HCT116 (cell line): ENCODE measurements around the gene KCNQ1OT1. TPM values are rescaled to one million over a fixed set of nuclear protein-coding genes. Genes with fewer than 3 reads are reported as not detected.

Experiments used
- ATAC-seq: fragments of 200-7000 bp; cut with Tn5 transposase; 2 replicates; pipeline ENCODE4 v1.9.1; 2020; ENCODE audit warnings: mild to moderate bottlenecking, moderate library complexity
- BruUV-seq: library from RNA; stranded (reverse); fragments of 400-500 nt; replicated peaks from 2 replicates; lab custom pipeline; 2021; lab: Mats Ljungman, UMichigan
- CTCF ChIA-PET: fragments of 300-600 bp; sonication (Branson Sonifier 250); formaldehyde crosslinking; loops from one replicate; lab custom pipeline; 2021; ENCODE audit warnings: antibody characterized with exemption; lab: Charles Lee
- POLR2A ChIA-PET: fragments of 300-600, 350-600 bp; sonication (Branson Sonifier 250); formaldehyde crosslinking; loops from one replicate; lab custom pipeline; 2021; ENCODE audit warnings: antibody characterized with exemption; lab: Charles Lee
- RAD21 ChIA-PET, 2 experiments: fragments of 300-600 bp; sonication (Branson Sonifier 250); formaldehyde crosslinking; loops; one replicate each; lab custom pipeline; 2023; ENCODE audit warnings: low total read pairs in 2 of 2; ENCODE audit not compliant: uncharacterized antibody in 2 of 2, unreplicated experiment in 2 of 2, low non-redundant PET in 1 of 2; lab: Charles Lee
- DNase-seq: peaks from one replicate; pipeline ENCODE4 v3.0.0-alpha.2; 2010; ENCODE audit warnings: low read depth, low spot score
- H2AFZ ChIP-seq: fragments of 200-600 bp; shearing (Covaris generic), sonication (generic); 2 replicates; pipeline ENCODE4 v1.6.1; 2017; ENCODE audit warnings: low read depth, mixed run types, mixed read lengths, antibody characterized with exemption, low read length; ENCODE audit not compliant: poor library complexity, severe bottlenecking
- H3K27ac ChIP-seq: 2 replicates; pipeline ENCODE4 v1.5.1; 2012; ENCODE audit warnings: low read depth, low read length
- H3K27me3 ChIP-seq: fragments of 200-600 bp; sonication (generic); 2 replicates; pipeline ENCODE4 v1.6.1; 2016; ENCODE audit warnings: mixed run types, low read length, mixed read lengths; ENCODE audit not compliant: insufficient read depth
- H3K36me3 ChIP-seq, 2 experiments: fragments of 200-500 bp in 1 of 2; fragments of 200-600 bp in 1 of 2; sonication (Bioruptor generic) in 1 of 2; sonication (generic) in 1 of 2; 2 replicates each; pipeline versions ENCODE4 v1.5.1 to v1.6.1; 2014 to 2016; ENCODE audit warnings: low read length in 2 of 2, inconsistent platforms in 1 of 2, mixed read lengths in 1 of 2, mixed run types in 1 of 2; ENCODE audit not compliant: insufficient read depth in 2 of 2, control insufficient read depth in 1 of 2
- H3K4me1 ChIP-seq, 2 experiments: fragments of 200-600 bp in 1 of 2; sonication (generic) in 1 of 2; 2 replicates each; pipeline versions ENCODE4 v1.5.1 to v1.6.1; 2012 to 2017; ENCODE audit warnings: low read length in 2 of 2, inconsistent platforms in 1 of 2, mild to moderate bottlenecking in 1 of 2, mixed read lengths in 1 of 2, mixed run types in 1 of 2, moderate library complexity in 1 of 2; ENCODE audit not compliant: insufficient read depth in 2 of 2, control insufficient read depth in 1 of 2
- H3K4me2 ChIP-seq: fragments of 200-600 bp; sonication (generic); 2 replicates; pipeline ENCODE4 v1.6.1; 2017; ENCODE audit warnings: mixed run types, low read length, mixed read lengths
- H3K4me3 ChIP-seq, 2 experiments: fragments of 200-600 bp in 1 of 2; sonication (generic) in 1 of 2; replicated peaks in 1 of 2; 2 replicates each; pipeline ENCODE4 v1.5.1; 2011 to 2016; ENCODE audit warnings: low read length in 2 of 2, control low read depth in 1 of 2, low read depth in 1 of 2, mild to moderate bottlenecking in 1 of 2, mixed read lengths in 1 of 2, mixed run types in 1 of 2
- H3K79me2 ChIP-seq: fragments of 200-600 bp; sonication (generic); 2 replicates; pipeline ENCODE4 v1.6.1; 2017; ENCODE audit warnings: mild to moderate bottlenecking, mixed run types, low read length, moderate library complexity, mixed read lengths; ENCODE audit not compliant: insufficient read depth
- H3K9ac ChIP-seq: fragments of 200-600 bp; sonication (generic); 2 replicates; pipeline ENCODE4 v1.6.1; 2016; ENCODE audit warnings: low read length, mixed read lengths
- H3K9me2 ChIP-seq: fragments of 200-600 bp; sonication (generic), shearing (Covaris generic); 2 replicates; pipeline ENCODE4 v1.6.1; 2017; ENCODE audit warnings: mixed run types, mild to moderate bottlenecking, moderate library complexity; ENCODE audit not compliant: insufficient read depth
- H3K9me3 ChIP-seq, 2 experiments: fragments of 200-500 bp in 1 of 2; fragments of 200-600 bp in 1 of 2; sonication (Bioruptor generic) in 1 of 2; sonication (generic) in 1 of 2; 2 replicates each; pipeline ENCODE4 v1.6.1; 2014 to 2017; ENCODE audit warnings: low read length in 2 of 2, mixed read lengths in 2 of 2, inconsistent platforms in 1 of 2, low read depth in 1 of 2, mild to moderate bottlenecking in 1 of 2, mixed run types in 1 of 2, moderate library complexity in 1 of 2; ENCODE audit not compliant: control insufficient read depth in 1 of 2, insufficient read depth in 1 of 2
- H4K20me1 ChIP-seq: fragments of 200-600 bp; sonication (generic), shearing (Covaris generic); 2 replicates; pipeline ENCODE4 v1.6.1; 2017; ENCODE audit warnings: mixed run types, mild to moderate bottlenecking, moderate library complexity; ENCODE audit not compliant: insufficient read depth
- ATF3 ChIP-seq: IDR thresholded peaks from 2 replicates; pipeline ENCODE4 v1.6.1; 2012
- CBX3 ChIP-seq: IDR thresholded peaks from 2 replicates; pipeline ENCODE4 v1.6.1; 2012; ENCODE audit warnings: low read depth
- CEBPB ChIP-seq: IDR thresholded peaks from 2 replicates; pipeline ENCODE4 v1.6.1; 2012; ENCODE audit warnings: low read depth
- CTCF ChIP-seq, 3 experiments: fragments of 200-600 bp in 1 of 3; sonication (generic) in 1 of 3; IDR thresholded peaks in 2 of 3; conservative IDR thresholded peaks in 1 of 3; 2 replicates each; pipeline ENCODE4 v1.5.1; 2012 to 2017; ENCODE audit warnings: low read depth in 2 of 3, low read length in 2 of 3, antibody characterized with exemption in 1 of 3, borderline replicate concordance in 1 of 3, control low read depth in 1 of 3, mild to moderate bottlenecking in 1 of 3, mixed read lengths in 1 of 3, mixed run types in 1 of 3, moderate library complexity in 1 of 3; ENCODE audit not compliant: insufficient read depth in 1 of 3
- ELF1 ChIP-seq: IDR thresholded peaks from 2 replicates; pipeline ENCODE4 v1.6.1; 2012; ENCODE audit warnings: low read depth, borderline replicate concordance
- EZH2 ChIP-seq: fragments of 200-600 bp; sonication (generic); IDR thresholded peaks from 2 replicates; pipeline ENCODE4 v1.6.1; 2017; ENCODE audit warnings: antibody characterized with exemption, mixed run types
- EZH2phosphoT487 ChIP-seq: fragments of 200-600 bp; IDR thresholded peaks from 2 replicates; pipeline ENCODE4 v1.6.1; 2018; ENCODE audit warnings: antibody characterized with exemption, borderline replicate concordance
- FOSL1 ChIP-seq: IDR thresholded peaks from 2 replicates; pipeline ENCODE4 v1.6.1; 2012; ENCODE audit warnings: low read depth
- JUND ChIP-seq: IDR thresholded peaks from 2 replicates; pipeline ENCODE4 v1.6.1; 2012
- POLR2AphosphoS5 ChIP-seq: IDR thresholded peaks from 2 replicates; pipeline ENCODE4 v1.6.1; 2011; ENCODE audit warnings: mild to moderate bottlenecking, low read depth, low read length, moderate library complexity
- RAD21 ChIP-seq: IDR thresholded peaks from 2 replicates; pipeline ENCODE4 v1.6.1; 2012; ENCODE audit warnings: low read depth, mild to moderate bottlenecking
- REST ChIP-seq: IDR thresholded peaks from 2 replicates; pipeline ENCODE4 v1.6.1; 2012; ENCODE audit warnings: low read depth
- SP1 ChIP-seq: IDR thresholded peaks from 2 replicates; pipeline ENCODE4 v1.6.1; 2012; ENCODE audit warnings: low read depth
- SRF ChIP-seq: IDR thresholded peaks from 2 replicates; pipeline ENCODE4 v1.6.1; 2012; ENCODE audit warnings: low read depth
- YY1 ChIP-seq: IDR thresholded peaks from 2 replicates; pipeline ENCODE4 v1.6.1; 2011; ENCODE audit warnings: low read length, low read depth, moderate library complexity, mild to moderate bottlenecking; ENCODE audit not compliant: insufficient replicate concordance; ENCODE audit errors: extremely low read depth
- ZBTB33 ChIP-seq: IDR thresholded peaks from 2 replicates; pipeline ENCODE4 v1.6.1; 2011; ENCODE audit warnings: mild to moderate bottlenecking, low read length, moderate library complexity; ENCODE audit not compliant: insufficient replicate concordance; ENCODE audit errors: extremely low read depth
- ZFX ChIP-seq: fragments of 450-650 bp; IDR thresholded peaks from 2 replicates; pipeline ENCODE4 v1.6.1; 2017
- ZNF274 ChIP-seq: fragments of 200-500 bp; sonication (Bioruptor generic); IDR thresholded peaks from 2 replicates; pipeline ENCODE4 v1.6.1; 2014; ENCODE audit warnings: mild to moderate bottlenecking, low read depth, low read length, inconsistent platforms
- intact Hi-C: fragments of 100-400 bp; cut with micrococcal nuclease; formaldehyde crosslinking; loops from 2 replicates; pipeline ENCODE4 v1.10.0; 2022
- total RNA-seq: library from RNA; stranded (reverse); gene quantifications from one replicate; pipeline ENCODE4 v1.2.1, GENCODE V29; 2021; ENCODE audit not compliant: unreplicated experiment

Gene KCNQ1OT1
- total RNA-seq, 1 experiment from 2014 or later: 1.1 TPM

GRCh38 chr11:2706321-2706720 is 6.5 kb upstream of the KCNQ1OT1 start:
- ChIA-PET RAD21 (no interaction called here), CTCF (no interaction called here), POLR2A (no interaction called here)
- H3K27me3 ChIP-seq: no peaks in the 10 kb centered on the region
- BruUV-seq: no TSS peak
- no peaks in the 10 kb centered on the region for H3K9me2 ChIP-seq
- DNase-seq: no peak
- no peak overlapping the region for H3K4me3 ChIP-seq
- no peaks in the 10 kb centered on the region for H3K36me3 ChIP-seq
- no peak overlapping the region for H3K9ac ChIP-seq
- H3K27ac ChIP-seq: no peak overlapping the region
- no peaks in the 10 kb centered on the region; a peak in 1 of 4 replicates for H3K9me3 ChIP-seq
- no peak for ATAC-seq
- no peaks in the 10 kb centered on the region for H4K20me1 ChIP-seq
- no peaks in the 10 kb centered on the region for H3K79me2 ChIP-seq
- H3K4me2 ChIP-seq: no peak overlapping the region
- intact Hi-C loops: no loop called here
- peaks cover 0 to under 1% of the 10 kb centered on the region in 2 experiments; a peak in 1 of 4 replicates for H3K4me1 ChIP-seq
- no peak for TF ChIP-seq RAD21
- no peak for TF ChIP-seq POLR2AphosphoS5
- no peak for TF ChIP-seq REST
- TF ChIP-seq CBX3: no peak
- TF ChIP-seq EZH2: no peak
- no peak for TF ChIP-seq ATF3
- TF ChIP-seq CTCF (IDR thresholded peaks at IDR 0.05 in 2 of 3, conservative IDR thresholded peaks at IDR 0.05 in 1 of 3; ENCODE audit: borderline replicate concordance in 1 of 3, insufficient read depth in 1 of 3, low read depth in 2 of 3, low read length in 2 of 3): no peak
- TF ChIP-seq ZBTB33: no peak
- TF ChIP-seq ELF1: no peak
- no peak for TF ChIP-seq SRF
- TF ChIP-seq JUND: no peak
- TF ChIP-seq YY1: no peak
- no peak for TF ChIP-seq FOSL1
- TF ChIP-seq SP1: no peak
- no peak for TF ChIP-seq CEBPB
- no peak for TF ChIP-seq EZH2phosphoT487
- no peak for TF ChIP-seq ZNF274
- TF ChIP-seq ZFX: no peak
- no peak overlapping the region for H2AFZ ChIP-seq
